Measurements from ENCODE around the gene TLE5. TPM values are rescaled to one million over a fixed set of nuclear protein-coding genes. Genes with fewer than 3 reads are reported as not detected.
A peak's percentile ranks its signal among the peaks of the same experiment; 100 is the strongest.

TLE5 gene
- total and polyA plus RNA-seq, 8 donors = 335 to 954 (median 788) TPM

- no peak for DNase-seq
- intact Hi-C loops (cut with DNase I) = no loop called here
- H3K9me3 ChIP-seq = no peaks in the 10 kb centered on the region
- ATAC-seq = no peak
- peaks cover 7 to 57% of the 10 kb centered on the region in 2 donors for H3K4me1 ChIP-seq
- TF ChIP-seq, protein P1, sequence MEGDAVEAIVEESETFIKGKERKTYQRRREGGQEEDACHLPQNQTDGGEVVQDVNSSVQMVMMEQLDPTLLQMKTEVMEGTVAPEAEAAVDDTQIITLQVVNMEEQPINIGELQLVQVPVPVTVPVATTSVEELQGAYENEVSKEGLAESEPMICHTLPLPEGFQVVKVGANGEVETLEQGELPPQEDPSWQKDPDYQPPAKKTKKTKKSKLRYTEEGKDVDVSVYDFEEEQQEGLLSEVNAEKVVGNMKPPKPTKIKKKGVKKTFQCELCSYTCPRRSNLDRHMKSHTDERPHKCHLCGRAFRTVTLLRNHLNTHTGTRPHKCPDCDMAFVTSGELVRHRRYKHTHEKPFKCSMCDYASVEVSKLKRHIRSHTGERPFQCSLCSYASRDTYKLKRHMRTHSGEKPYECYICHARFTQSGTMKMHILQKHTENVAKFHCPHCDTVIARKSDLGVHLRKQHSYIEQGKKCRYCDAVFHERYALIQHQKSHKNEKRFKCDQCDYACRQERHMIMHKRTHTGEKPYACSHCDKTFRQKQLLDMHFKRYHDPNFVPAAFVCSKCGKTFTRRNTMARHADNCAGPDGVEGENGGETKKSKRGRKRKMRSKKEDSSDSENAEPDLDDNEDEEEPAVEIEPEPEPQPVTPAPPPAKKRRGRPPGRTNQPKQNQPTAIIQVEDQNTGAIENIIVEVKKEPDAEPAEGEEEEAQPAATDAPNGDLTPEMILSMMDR (IDR thresholded peaks at IDR 0.05) = no peak
- no peak overlapping the region for H3K4me3 ChIP-seq
- H3K27ac ChIP-seq = no peak overlapping the region
- no peaks in the 10 kb centered on the region for H3K27me3 ChIP-seq
- H3K36me3 ChIP-seq = no peaks in the 10 kb centered on the region
Measured at GRCh38 chr19:3104708-3104983, 42.4 kb upstream of the TLE5 start.

GRCh38 chr19:3102239-3103140 is 40.2 kb upstream of the TLE5 start:
- TF ChIP-seq, protein P1 (IDR thresholded peaks at IDR 0.05) = no peak
- Histone ChIP-seq H3K4me3 (no peak overlapping the region), H3K36me3 (no peaks in the 10 kb centered on the region), H3K4me1 (peaks cover 29 to 62% of the 10 kb centered on the region in 2 donors), H3K27me3 (peaks cover 0 to 5% of the 10 kb centered on the region in 2 donors), H3K9me3 (no peaks in the 10 kb centered on the region), H3K27ac (peak overlapping the region in 1 of 2 donors; percentile 57)
- no peak for DNase-seq
- no peak for ATAC-seq
- intact Hi-C loops (cut with DNase I) = no loop called here

DNA sequence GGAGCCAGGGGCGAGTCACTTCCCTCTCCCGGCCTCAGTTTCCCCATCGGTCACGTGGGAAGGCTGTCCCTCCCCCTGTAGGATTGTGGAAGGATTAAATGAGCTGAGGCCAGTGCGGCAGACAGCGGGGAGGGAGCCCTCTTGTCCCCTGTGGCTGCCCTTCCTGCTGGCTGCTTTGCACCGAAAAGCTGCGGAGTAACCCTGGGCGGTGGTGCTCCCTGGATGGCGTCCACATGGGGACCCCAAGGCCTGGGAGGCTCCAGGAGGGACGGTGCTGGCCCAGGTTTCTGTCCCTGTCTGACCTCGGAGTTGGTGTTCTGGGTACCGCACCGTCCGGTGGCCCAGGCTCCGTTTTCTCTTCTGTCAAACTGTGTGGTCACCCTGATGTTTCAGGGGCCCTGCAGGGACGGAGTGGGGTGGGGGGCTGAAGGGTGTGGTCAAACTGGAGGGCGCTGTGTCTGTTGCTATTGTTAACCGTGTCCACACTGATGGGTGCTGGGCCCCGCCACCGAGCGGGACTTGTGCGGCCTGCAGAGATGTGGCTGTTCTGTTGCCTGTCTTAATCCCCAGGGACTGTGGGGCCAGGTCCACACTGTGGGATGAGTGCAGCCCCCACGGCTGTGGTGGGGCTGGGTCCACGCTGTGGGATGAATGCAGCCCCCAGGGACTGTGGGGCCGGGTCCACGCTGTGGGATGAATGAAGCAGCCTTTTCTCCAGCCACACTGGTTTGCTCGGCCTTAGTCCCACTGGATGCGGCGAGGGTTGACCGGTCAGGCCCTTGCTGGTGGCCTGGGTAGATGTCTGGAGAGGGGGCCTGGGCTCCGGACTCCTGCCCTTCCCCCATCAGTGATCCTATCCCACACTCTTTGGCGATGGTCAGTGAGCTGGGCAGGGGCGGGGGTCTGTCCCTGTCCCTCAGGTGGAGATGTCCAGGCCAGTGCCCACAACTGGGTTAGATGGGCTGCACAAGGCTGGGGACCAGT is 38.7 kb upstream of the TLE5 start:
- intact Hi-C loops (cut with DNase I) = no loop called here
- DNase-seq (peak in 1 of 4 donors; percentile 73), ATAC-seq (no peak)
- TF ChIP-seq, protein P1 (IDR thresholded peaks at IDR 0.05) = no peak
- Histone ChIP-seq H3K4me1 (peaks cover 42 to 70% of the 10 kb centered on the region in 2 donors), H3K9me3 (no peaks in the 10 kb centered on the region), H3K4me3 (no peak overlapping the region), H3K27ac (peak overlapping the region in 1 of 2 donors; percentile 34), H3K36me3 (no peaks in the 10 kb centered on the region), H3K27me3 (peaks cover 0 to 20% of the 10 kb centered on the region in 2 donors)

- Histone ChIP-seq H3K36me3 (no peaks in the 10 kb centered on the region), H3K27me3 (peaks cover 0 to 27% of the 10 kb centered on the region in 2 donors), H3K9me3 (no peaks in the 10 kb centered on the region), H3K4me1 (peaks cover 46 to 77% of the 10 kb centered on the region in 2 donors), H3K4me3 (no peak overlapping the region), H3K27ac (peak overlapping the region in 1 of 2 donors; percentile 34)
- DNase-seq = peak in 1 of 4 donors; percentile 47
- intact Hi-C loops (cut with DNase I) = no loop called here
- ATAC-seq = no peak
- TF ChIP-seq, protein P1 (IDR thresholded peaks at IDR 0.05) = no peak
Measured at GRCh38 chr19:3100331-3100730, 38.0 kb upstream of the TLE5 start.
